ENCODE measurements around the gene RDH14. TPM values are rescaled to one million over a fixed set of nuclear protein-coding genes. Genes with fewer than 3 reads are reported as not detected.

Gene RDH14
- total RNA-seq, 1 donor from 2014 or later = 22.4 TPM

- Histone ChIP-seq H3K27me3 (no peaks in the 10 kb centered on the region), H3K4me3 (no peak overlapping the region), H3K27ac (no peak overlapping the region), H3K36me3 (no peaks in the 10 kb centered on the region), H3K9me3 (no peaks in the 10 kb centered on the region), H3K4me1 (peaks cover 10% of the 10 kb centered on the region)
- TF ChIP-seq, protein P1, sequence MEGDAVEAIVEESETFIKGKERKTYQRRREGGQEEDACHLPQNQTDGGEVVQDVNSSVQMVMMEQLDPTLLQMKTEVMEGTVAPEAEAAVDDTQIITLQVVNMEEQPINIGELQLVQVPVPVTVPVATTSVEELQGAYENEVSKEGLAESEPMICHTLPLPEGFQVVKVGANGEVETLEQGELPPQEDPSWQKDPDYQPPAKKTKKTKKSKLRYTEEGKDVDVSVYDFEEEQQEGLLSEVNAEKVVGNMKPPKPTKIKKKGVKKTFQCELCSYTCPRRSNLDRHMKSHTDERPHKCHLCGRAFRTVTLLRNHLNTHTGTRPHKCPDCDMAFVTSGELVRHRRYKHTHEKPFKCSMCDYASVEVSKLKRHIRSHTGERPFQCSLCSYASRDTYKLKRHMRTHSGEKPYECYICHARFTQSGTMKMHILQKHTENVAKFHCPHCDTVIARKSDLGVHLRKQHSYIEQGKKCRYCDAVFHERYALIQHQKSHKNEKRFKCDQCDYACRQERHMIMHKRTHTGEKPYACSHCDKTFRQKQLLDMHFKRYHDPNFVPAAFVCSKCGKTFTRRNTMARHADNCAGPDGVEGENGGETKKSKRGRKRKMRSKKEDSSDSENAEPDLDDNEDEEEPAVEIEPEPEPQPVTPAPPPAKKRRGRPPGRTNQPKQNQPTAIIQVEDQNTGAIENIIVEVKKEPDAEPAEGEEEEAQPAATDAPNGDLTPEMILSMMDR (IDR thresholded peaks at IDR 0.05) = no peak
- intact Hi-C loops (cut with DNase I) = loop anchor here (10.0 kb wide), 1 partner anchor 1349 kb away; no protein-coding TSS in a partner anchor
- ATAC-seq (no peak), DNase-seq (no peak)
These were observed 44.3 kb downstream of the RDH14 start for GRCh38 chr2:18516112-18516511.

DNA sequence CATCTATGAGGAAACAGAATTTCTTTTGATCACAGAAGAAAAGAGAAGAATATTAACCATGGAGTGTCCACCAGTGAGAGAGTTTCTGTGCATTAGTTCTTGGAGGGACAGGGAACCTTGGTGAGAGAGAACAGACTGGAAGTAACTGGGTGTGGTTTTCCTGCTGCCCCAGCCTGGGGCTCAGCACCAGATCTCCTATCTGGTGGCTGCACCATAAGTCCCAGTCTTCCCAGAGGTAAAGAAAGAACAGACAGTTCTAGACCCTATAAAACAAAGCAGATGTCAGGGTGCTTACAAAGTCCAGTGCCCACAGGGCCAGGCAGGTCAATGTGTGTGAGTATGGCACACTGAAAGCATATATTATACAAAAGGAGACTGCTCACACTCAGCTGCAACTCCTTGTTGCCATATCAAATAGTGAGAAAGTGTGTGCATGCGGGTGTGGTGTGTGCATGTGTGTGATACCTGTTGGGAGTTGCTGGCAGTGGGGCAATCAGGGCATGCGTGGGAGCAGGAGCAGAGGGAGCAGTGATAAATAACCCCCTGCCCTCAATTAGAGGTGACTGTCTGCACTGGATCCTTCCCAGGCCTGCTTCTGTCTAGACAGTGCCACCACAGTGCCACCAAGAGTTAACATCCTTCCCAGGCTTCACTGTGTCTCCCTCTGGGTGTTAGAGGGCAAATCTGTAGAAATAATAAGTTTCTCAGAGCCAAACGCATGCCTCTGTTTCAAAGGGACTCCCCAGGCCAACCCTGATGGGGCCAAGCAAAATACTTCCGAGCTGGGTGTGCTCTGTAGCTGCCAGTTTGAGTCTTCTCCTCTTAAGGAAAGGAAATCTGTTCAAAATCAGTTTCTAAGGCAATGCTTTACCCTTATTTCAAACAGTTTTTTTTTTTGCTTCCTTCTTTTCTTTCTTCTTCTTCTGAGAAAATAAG lies 45.7 kb downstream of the RDH14 start:
- Histone ChIP-seq H3K9me3 (no peaks in the 10 kb centered on the region), H3K4me3 (no peak overlapping the region), H3K4me1 (peaks cover 10% of the 10 kb centered on the region), H3K36me3 (no peaks in the 10 kb centered on the region), H3K27ac (no peak overlapping the region), H3K27me3 (no peaks in the 10 kb centered on the region)
- ATAC-seq (no peak), DNase-seq (no peak)
- TF ChIP-seq, protein P1 (IDR thresholded peaks at IDR 0.05) = no peak
- intact Hi-C loops (cut with DNase I) = loop anchor here (10.0 kb wide), 1 partner anchor 1350 kb away; no protein-coding TSS in a partner anchor

GRCh38 chr2:18510775-18511174 lies 49.7 kb downstream of the RDH14 start:
- Histone ChIP-seq H3K4me3 (no peak overlapping the region), H3K27ac (no peak overlapping the region), H3K4me1 (peaks cover 7% of the 10 kb centered on the region), H3K36me3 (no peaks in the 10 kb centered on the region), H3K9me3 (no peaks in the 10 kb centered on the region), H3K27me3 (no peaks in the 10 kb centered on the region)
- TF ChIP-seq, protein P1 (IDR thresholded peaks at IDR 0.05) = no peak
- intact Hi-C loops (cut with DNase I) = loop anchor here (10.0 kb wide), 1 partner anchor 1354 kb away; no protein-coding TSS in a partner anchor
- DNase-seq = no peak
- ATAC-seq = no peak

DNA sequence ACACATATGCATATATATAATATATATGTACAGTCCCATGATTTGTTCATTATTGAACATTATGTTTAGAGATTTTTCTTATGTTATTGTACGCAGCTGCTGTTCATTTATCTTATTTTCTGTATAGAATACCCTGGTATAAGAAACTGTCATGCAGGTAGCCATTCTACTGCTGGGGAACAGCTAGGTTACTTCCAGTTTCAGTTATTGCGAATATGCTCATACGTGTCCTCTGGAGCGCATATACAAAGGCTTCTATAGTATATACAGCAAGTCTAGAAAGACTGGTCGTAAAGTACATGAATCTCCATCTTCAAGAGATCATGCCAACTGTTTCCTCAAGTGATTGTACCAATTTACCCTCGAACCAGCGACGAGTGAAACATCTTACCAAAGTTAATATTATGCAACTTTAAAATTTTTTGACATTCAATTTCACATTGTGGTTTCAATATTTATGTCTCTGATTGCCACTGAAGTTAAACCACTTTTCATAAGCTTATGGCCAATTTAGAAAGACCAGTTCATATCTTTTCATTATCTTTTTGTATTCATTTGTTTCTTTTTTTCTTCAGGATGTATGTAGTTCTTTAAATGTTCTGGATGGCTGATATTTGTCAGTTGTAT lies 53.5 kb downstream of the RDH14 start:
- TF ChIP-seq, protein P1 (IDR thresholded peaks at IDR 0.05) = no peak
- intact Hi-C loops (cut with DNase I) = no loop called here
- H3K4me1 ChIP-seq = no peaks in the 10 kb centered on the region
- no peak overlapping the region for H3K27ac ChIP-seq
- no peaks in the 10 kb centered on the region for H3K27me3 ChIP-seq
- H3K36me3 ChIP-seq = no peaks in the 10 kb centered on the region
- H3K9me3 ChIP-seq = no peaks in the 10 kb centered on the region
- no peak for DNase-seq
- ATAC-seq = no peak
- H3K4me3 ChIP-seq = no peak overlapping the region

DNA sequence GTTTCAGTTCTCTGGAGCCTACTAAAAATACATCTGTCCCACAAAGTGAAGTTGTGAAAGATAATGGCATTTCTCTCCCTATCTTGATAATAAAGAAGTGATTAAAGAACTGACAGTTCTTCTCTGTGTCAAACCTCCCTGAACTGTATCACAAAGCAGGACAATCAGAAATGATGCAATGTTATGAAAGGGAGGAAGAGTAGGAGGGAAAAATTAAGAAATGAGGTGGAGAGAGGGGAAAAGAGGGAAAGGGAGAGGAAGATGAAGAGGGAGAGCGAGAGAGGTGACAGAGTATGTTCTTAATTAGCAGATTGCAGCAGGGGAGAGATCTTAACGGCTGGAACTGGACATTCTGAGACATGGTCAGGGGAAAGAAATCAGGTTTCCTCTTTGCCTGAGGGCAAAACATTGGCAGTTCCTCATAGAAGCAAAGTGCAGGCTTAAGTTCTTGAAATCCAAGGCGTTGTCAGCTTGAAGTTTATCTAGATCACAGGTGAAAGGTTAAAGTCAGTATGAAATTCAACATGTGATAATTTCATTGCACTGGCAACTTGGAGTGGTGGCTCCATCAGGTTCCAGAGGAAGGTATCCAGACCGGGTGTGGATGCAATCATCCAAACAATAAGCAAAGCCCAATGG lies 54.6 kb downstream of the RDH14 start:
- Histone ChIP-seq H3K4me1 (no peaks in the 10 kb centered on the region), H3K36me3 (no peaks in the 10 kb centered on the region), H3K27me3 (no peaks in the 10 kb centered on the region), H3K9me3 (no peaks in the 10 kb centered on the region), H3K4me3 (no peak overlapping the region), H3K27ac (no peak overlapping the region)
- ATAC-seq (no peak), DNase-seq (no peak)
- intact Hi-C loops (cut with DNase I) = no loop called here
- TF ChIP-seq, protein P1 (IDR thresholded peaks at IDR 0.05) = no peak

Other genes starting within 250 kb of the RDH14 start
- gene NT5C1B, start 28.9 kb upstream of the RDH14 start, total RNA-seq = not detected

Measured in upper lobe of right lung (tissue), 1 donor.